Ramos (cell line): ENCODE measurements around the gene TNRC6A.
"Not testable (repeated sequence)": the region's sequence is repeated elsewhere in the genome, so short reads cannot be mapped to it uniquely, and the experiment has no call there.

Experiments used
- in situ Hi-C: fragments of 300-500 bp; cut with MboI; formaldehyde crosslinking; loops from one replicate; pipeline ENCODE4 v1.14.3; 2022; ENCODE audit warnings: low sequenced_read_pairs; ENCODE audit not compliant: unreplicated experiment

The TNRC6A gene

GRCh38 chr16:24805484-24805883 is 76.0 kb downstream of the TNRC6A start:
- in situ Hi-C loops: no loop called here

GRCh38 chr16:24807301-24807700 is 77.8 kb downstream of the TNRC6A start:
- in situ Hi-C loops: no loop called here

GRCh38 chr16:24810951-24811843 is 81.7 kb downstream of the TNRC6A start:
- in situ Hi-C loops: no loop called here

- in situ Hi-C loops: not testable (repeated sequence)
These were observed 83.4 kb downstream of the TNRC6A start for GRCh38 chr16:24812813-24813212.

DNA sequence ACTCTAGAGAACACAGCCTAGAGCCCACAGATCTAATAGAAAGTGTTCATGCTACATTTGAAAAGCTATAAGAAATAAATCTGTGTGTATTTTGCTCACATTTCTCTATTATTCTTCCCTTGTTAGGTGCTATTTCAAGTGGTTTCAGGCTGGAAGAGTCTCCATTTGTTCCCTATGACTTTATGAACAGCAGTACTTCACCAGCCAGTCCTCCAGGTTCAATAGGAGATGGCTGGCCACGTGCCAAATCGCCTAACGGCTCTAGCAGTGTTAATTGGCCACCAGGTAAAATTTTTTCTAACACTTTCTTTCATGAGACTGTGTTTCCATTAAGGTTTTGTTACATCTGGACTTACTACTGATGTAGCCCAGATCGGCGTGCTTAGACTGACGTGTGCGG is 85.6 kb downstream of the TNRC6A start:
- in situ Hi-C loops: no loop called here

DNA sequence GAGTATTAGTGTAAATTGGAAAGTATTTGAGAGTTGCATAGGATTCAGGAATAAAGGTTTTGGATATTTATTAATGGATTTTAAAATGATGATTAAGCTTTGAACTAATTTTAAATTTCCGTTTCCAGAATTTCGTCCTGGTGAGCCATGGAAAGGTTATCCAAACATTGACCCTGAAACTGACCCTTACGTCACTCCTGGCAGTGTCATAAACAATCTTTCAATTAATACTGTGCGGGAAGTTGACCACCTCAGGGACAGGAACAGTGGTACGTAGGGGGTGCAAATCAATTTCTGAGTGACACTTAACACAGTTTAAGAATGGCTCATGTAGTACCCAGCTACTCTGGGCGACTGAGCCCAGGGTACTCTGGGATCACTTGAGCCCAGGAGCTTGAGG is 87.2 kb downstream of the TNRC6A start:
- in situ Hi-C loops: no loop called here

- in situ Hi-C loops: no loop called here
These were observed 90.1 kb downstream of the TNRC6A start for GRCh38 chr16:24819462-24820040.

DNA sequence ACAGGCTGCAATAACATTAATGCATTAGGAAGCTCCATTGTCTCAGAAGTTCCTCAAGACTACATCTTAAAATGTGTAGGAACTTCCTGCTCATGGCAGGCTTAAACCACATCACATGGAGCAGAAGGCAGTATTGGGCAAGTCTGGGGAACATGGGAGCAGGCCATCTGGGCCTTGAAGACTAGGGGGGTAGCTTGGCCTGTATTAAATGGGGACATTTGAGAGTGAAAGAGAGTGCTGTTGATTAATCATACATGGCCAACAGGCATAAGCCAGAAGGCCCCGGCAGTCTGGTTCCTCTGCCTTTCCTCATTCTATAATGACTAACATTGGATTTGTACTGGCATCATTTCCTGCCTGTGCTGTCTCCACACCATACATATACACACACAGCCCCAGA is 91.1 kb downstream of the TNRC6A start:
- in situ Hi-C loops: no loop called here

GRCh38 chr16:24821129-24821528 is 91.7 kb downstream of the TNRC6A start:
- in situ Hi-C loops: no loop called here

GRCh38 chr16:24822542-24822941 is 93.1 kb downstream of the TNRC6A start:
- in situ Hi-C loops: no loop called here

DNA sequence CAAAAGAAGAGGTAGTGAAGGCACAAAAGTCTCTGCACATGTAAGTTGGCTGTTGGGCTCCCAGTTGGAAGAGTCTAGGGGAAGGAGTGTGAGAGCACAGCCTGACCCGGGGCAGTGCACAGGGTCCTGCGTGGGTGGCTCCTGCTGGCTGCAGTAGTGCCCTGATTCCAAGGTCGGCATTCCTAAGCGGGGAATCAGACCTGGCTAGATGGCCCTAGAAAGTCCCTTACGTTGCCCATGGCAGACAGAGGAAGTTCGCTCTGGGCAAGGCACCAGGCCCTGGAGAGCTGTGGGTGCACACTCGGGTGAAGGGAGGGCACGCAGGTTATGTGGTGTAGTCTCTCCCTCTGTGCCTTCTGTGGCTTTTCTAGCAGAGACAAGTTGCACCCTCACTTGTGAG is 93.5 kb downstream of the TNRC6A start:
- in situ Hi-C loops: no loop called here

DNA sequence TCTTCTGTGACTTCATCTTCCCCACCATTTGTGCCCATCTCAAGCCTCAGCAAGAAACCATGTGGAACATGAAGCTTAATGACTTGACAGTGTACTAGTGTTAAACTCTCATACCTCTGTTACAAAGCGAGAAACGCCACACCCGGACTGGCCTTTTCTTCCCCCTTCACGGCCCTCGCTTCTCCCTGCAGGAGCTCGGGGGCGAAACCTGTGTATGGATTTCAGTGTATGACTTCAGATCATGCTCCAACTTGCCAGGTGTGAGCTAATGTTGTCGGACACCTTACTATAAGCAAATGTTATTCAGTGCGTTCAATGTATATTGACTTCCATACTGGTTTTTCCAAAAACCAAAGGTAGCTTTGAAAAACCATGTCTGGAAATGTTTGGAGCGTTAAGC is 96.2 kb downstream of the TNRC6A start:
- in situ Hi-C loops: no loop called here

- in situ Hi-C loops: no loop called here
These were observed 96.7 kb downstream of the TNRC6A start for GRCh38 chr16:24826096-24826690.

GRCh38 chr16:24826817-24827566 is 97.5 kb downstream of the TNRC6A start:
- in situ Hi-C loops: no loop called here

- in situ Hi-C loops: no loop called here
These were observed 99.7 kb downstream of the TNRC6A start for GRCh38 chr16:24829153-24829552.

DNA sequence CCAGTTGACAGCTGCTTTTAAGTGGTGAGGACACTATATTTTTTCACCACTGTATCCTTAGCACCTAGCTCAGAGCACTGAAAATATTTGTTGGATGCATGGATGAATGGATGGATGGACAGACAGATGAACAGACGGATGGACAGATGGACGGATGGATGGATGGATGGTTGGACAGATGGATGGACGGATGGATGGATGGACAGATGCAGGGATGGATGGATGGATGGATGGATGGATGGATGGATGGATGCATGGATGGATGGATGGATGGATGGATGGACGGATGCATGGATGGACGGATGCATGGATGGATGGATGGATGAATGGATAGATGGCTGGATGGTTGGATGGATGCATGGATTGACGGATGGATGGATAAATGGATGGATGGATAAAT is 103.9 kb downstream of the TNRC6A start:
- in situ Hi-C loops: no loop called here

GRCh38 chr16:24834459-24835335 is 105.2 kb downstream of the TNRC6A start:
- in situ Hi-C loops: no loop called here

DNA sequence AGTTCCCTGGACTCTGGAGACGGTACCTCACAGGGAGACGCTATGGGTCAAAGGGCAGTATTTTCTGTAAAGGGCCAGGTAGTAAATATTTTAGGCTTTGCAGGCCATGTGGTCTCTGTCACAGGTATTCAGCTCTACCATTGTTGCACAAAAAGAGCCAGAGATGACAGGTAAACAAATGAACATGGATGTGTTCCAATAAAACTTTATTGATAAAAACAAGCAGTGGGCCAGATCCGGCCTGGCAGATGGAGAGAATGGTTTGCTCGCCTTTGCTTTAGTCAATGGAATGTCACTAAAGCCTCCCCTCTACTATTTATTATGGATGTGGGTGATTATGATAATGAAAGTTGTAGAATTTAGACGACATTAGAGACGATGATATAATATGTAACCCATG is 107.4 kb downstream of the TNRC6A start:
- in situ Hi-C loops: no loop called here

DNA sequence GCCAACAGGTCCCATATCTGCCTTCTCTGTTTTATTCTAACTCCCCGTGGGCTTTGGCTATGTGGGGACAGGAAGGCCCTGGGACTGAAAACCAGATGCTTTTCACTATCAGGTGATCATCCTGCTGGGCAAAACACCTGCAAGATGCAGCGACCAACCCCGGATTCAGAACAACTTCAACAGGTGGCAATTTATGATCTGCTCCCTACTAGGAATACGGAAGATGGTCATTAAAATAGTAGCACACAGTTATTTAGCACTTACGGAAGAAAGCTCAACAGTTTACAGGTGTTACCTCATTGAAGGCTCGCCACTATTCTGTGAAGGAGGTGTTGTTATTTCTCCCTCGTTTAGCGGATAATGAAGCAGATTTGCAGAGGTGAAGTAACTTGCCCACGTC is 108.5 kb downstream of the TNRC6A start:
- in situ Hi-C loops: no loop called here
